ENCODE data around the gene ANG. TPM values are rescaled to one million over a fixed set of nuclear protein-coding genes. Genes with fewer than 3 reads are reported as not detected.
A peak's percentile ranks its signal among the peaks of the same experiment; 100 is the strongest.

Gene ANG
- total RNA-seq, 1 donor from 2014 or later, result not detected

GRCh38 chr14:20726531-20726930, 38.0 kb downstream of the ANG start:
- H3K4me3 Mint-ChIP-seq, result no peak overlapping the region
- H3K36me3 Mint-ChIP-seq (ENCODE audit: low read depth), result no peaks in the 10 kb centered on the region
- ATAC-seq (ENCODE audit: low read depth), result no peak
- no peaks in the 10 kb centered on the region for H3K9me3 Mint-ChIP-seq
- H3K4me1 Mint-ChIP-seq, result peaks cover 29% of the 10 kb centered on the region
- CTCF ChIA-PET, result interaction anchor here (1.7 kb wide), 1 partner anchor 131 kb away, joined by 5 read pairs; no protein-coding TSS in a partner anchor
- peak overlapping the region; percentile 54 for H3K27ac Mint-ChIP-seq
- POLR2A ChIA-PET, result no interaction called here
- peaks cover 8% of the 10 kb centered on the region for H3K27me3 Mint-ChIP-seq
- no peak for DNase-seq
- TF ChIP-seq, protein P1, sequence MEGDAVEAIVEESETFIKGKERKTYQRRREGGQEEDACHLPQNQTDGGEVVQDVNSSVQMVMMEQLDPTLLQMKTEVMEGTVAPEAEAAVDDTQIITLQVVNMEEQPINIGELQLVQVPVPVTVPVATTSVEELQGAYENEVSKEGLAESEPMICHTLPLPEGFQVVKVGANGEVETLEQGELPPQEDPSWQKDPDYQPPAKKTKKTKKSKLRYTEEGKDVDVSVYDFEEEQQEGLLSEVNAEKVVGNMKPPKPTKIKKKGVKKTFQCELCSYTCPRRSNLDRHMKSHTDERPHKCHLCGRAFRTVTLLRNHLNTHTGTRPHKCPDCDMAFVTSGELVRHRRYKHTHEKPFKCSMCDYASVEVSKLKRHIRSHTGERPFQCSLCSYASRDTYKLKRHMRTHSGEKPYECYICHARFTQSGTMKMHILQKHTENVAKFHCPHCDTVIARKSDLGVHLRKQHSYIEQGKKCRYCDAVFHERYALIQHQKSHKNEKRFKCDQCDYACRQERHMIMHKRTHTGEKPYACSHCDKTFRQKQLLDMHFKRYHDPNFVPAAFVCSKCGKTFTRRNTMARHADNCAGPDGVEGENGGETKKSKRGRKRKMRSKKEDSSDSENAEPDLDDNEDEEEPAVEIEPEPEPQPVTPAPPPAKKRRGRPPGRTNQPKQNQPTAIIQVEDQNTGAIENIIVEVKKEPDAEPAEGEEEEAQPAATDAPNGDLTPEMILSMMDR (IDR thresholded peaks at IDR 0.05), result no peak
- intact Hi-C loops (cut with micrococcal nuclease), result no loop called here

DNA sequence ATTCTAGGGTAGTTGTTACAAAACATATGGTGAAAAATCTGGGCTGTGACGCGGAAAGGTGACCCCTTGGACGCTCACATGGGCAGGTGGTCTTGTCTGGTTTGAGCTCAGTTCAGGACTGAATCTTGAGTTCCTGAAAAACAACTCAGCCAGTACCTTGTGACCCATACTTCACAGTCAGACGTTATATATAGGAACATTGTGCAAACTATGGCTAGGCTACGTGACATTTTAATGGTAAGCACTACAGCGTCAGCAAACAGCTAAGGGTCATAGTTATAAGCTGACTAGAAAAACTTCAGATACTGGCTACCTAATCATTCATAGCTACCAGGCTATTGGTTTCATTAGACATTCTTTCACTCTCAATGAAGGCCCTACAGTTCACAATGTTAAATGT, 42.3 kb downstream of the ANG start:
- ChIA-PET CTCF (no interaction called here), POLR2A (interaction anchor here (1.3 kb wide), 1 partner anchor 11 kb away, joined by 3 read pairs; no protein-coding TSS in a partner anchor)
- Mint-ChIP-seq H3K9me3 (no peaks in the 10 kb centered on the region), H3K4me3 (no peak overlapping the region), H3K27ac (no peak overlapping the region), H3K4me1 (peaks cover 22% of the 10 kb centered on the region), H3K27me3 (peaks cover 4% of the 10 kb centered on the region), H3K36me3 (ENCODE audit: low read depth) (no peaks in the 10 kb centered on the region)
- ATAC-seq (ENCODE audit: low read depth), result no peak
- TF ChIP-seq, protein P1 (IDR thresholded peaks at IDR 0.05), result no peak
- intact Hi-C loops (cut with micrococcal nuclease), result no loop called here
- no peak for DNase-seq

DNA sequence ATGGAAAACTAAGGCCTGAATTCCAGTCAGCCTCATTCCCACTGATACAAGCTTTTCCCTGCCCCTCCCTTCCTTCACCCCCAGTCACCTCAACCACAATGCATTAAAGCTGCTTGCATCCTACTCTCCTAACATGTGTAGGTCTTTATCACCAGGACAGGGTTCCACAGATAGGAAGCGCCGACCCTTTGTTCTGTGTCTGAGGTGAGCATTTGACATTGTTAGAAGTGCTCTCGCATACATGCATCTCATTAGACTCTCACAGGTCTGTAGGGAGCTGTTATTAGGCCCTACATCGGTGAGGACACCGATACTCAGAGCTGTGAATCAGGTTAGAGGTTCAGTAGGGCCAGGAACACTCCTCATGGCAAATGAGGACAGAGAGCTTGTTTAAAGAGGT, 43.9 kb downstream of the ANG start:
- ChIA-PET CTCF (no interaction called here), POLR2A (interaction anchor here (0.6 kb wide), 1 partner anchor 11 kb away, joined by 3 read pairs; no protein-coding TSS in a partner anchor)
- H3K27me3 Mint-ChIP-seq, result peaks cover 2% of the 10 kb centered on the region
- intact Hi-C loops (cut with micrococcal nuclease), result no loop called here
- no peak for DNase-seq
- no peak overlapping the region for H3K4me3 Mint-ChIP-seq
- H3K36me3 Mint-ChIP-seq (ENCODE audit: low read depth), result no peaks in the 10 kb centered on the region
- ATAC-seq (ENCODE audit: low read depth), result no peak
- H3K4me1 Mint-ChIP-seq, result peaks cover 12% of the 10 kb centered on the region
- TF ChIP-seq, protein P1 (IDR thresholded peaks at IDR 0.05), result no peak
- no peaks in the 10 kb centered on the region for H3K9me3 Mint-ChIP-seq
- no peak overlapping the region for H3K27ac Mint-ChIP-seq

- DNase-seq (no peak), ATAC-seq (ENCODE audit: low read depth) (no peak)
- Mint-ChIP-seq H3K9me3 (no peaks in the 10 kb centered on the region), H3K4me1 (peaks cover 12% of the 10 kb centered on the region), H3K4me3 (no peak overlapping the region), H3K27ac (no peak overlapping the region), H3K36me3 (ENCODE audit: low read depth) (no peaks in the 10 kb centered on the region), H3K27me3 (no peaks in the 10 kb centered on the region)
- ChIA-PET CTCF (interaction anchor here (1.3 to 1.4 kb wide), 2 partner anchors 25 to 49 kb away, joined by 3 read pairs; no protein-coding TSS in a partner anchor), POLR2A (interaction anchor here (0.6 kb wide), 2 partner anchors 11 to 79 kb away, joined by 3 to 10 read pairs; no protein-coding TSS in a partner anchor)
- TF ChIP-seq, protein P1 (IDR thresholded peaks at IDR 0.05), result no peak
- intact Hi-C loops (cut with micrococcal nuclease), result no loop called here
Observed at GRCh38 chr14:20732979-20733635, 44.5 kb downstream of the ANG start.

GRCh38 chr14:20733684-20734429, 45.3 kb downstream of the ANG start:
- Mint-ChIP-seq H3K27me3 (peaks cover 2% of the 10 kb centered on the region), H3K4me3 (no peak overlapping the region)
- ATAC-seq (ENCODE audit: low read depth), result no peak

More at GRCh38 chr14:20733684-20734429, 45.3 kb downstream of the ANG start:
- no peak for DNase-seq
- Mint-ChIP-seq H3K9me3 (no peaks in the 10 kb centered on the region), H3K27ac (no peak overlapping the region), H3K4me1 (peaks cover 12% of the 10 kb centered on the region), H3K36me3 (ENCODE audit: low read depth) (no peaks in the 10 kb centered on the region)
- POLR2A ChIA-PET, result interaction anchor here (0.6 to 1.1 kb wide), 3 partner anchors 10 to 78 kb away, joined by 3 to 10 read pairs (median 3); no protein-coding TSS in a partner anchor
- intact Hi-C loops (cut with micrococcal nuclease), result loop anchor here (2.0 kb wide), 1 partner anchor 15 kb away; no protein-coding TSS in a partner anchor
- TF ChIP-seq, protein P1 (IDR thresholded peaks at IDR 0.05), result no peak
- CTCF ChIA-PET, result interaction anchor here (1.3 to 1.4 kb wide), 2 partner anchors 24 to 48 kb away, joined by 3 read pairs; no protein-coding TSS in a partner anchor

Data from activated B cell treated with CpG ODN at 0.5 μM for 24 hours (primary cell).